ENCODE results near the gene PDE4D.

Gene PDE4D

DNA sequence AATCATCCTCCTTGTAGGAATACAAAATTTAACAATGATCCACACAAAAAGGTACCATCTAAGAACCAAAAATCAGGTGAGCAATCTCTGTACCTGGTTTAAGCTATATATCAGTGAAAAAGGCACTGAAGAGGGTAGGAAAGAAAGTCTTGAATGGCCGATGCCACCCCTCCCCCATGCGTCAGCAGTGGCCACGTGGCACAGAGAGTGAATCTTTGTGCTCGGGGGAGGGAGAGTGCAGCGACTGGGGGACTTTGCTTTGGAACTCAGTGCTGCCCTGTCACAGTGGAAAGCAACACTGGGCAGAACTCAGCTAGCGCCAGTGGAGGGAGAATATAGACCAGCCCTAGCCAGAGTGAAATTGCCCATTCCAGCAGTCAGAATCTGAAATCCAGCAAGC, 28.3 kb upstream of the PDE4D start:
- no peak for TF ChIP-seq ZFP30 (CRISPR knock-in tag; IDR thresholded peaks at IDR 0.05)
- TF ChIP-seq BACH2 (CRISPR knock-in tag; IDR thresholded peaks at IDR 0.05; ENCODE audit: borderline replicate concordance) = no peak
- no peak for TF ChIP-seq ARNTL (CRISPR knock-in tag; IDR thresholded peaks at IDR 0.05; ENCODE audit: borderline replicate concordance, low read depth)
- TF ChIP-seq, protein P1, sequence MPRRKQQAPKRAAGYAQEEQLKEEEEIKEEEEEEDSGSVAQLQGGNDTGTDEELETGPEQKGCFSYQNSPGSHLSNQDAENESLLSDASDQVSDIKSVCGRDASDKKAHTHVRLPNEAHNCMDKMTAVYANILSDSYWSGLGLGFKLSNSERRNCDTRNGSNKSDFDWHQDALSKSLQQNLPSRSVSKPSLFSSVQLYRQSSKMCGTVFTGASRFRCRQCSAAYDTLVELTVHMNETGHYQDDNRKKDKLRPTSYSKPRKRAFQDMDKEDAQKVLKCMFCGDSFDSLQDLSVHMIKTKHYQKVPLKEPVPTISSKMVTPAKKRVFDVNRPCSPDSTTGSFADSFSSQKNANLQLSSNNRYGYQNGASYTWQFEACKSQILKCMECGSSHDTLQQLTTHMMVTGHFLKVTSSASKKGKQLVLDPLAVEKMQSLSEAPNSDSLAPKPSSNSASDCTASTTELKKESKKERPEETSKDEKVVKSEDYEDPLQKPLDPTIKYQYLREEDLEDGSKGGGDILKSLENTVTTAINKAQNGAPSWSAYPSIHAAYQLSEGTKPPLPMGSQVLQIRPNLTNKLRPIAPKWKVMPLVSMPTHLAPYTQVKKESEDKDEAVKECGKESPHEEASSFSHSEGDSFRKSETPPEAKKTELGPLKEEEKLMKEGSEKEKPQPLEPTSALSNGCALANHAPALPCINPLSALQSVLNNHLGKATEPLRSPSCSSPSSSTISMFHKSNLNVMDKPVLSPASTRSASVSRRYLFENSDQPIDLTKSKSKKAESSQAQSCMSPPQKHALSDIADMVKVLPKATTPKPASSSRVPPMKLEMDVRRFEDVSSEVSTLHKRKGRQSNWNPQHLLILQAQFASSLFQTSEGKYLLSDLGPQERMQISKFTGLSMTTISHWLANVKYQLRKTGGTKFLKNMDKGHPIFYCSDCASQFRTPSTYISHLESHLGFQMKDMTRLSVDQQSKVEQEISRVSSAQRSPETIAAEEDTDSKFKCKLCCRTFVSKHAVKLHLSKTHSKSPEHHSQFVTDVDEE (CRISPR knock-in tag; IDR thresholded peaks at IDR 0.05) = no peak
- TF ChIP-seq ZNF8 (CRISPR knock-in tag; IDR thresholded peaks at IDR 0.05) = no peak
- no peak for TF ChIP-seq CSDC2 (CRISPR knock-in tag; IDR thresholded peaks at IDR 0.05)
- no peak for TF ChIP-seq ZNF70 (CRISPR knock-in tag; IDR thresholded peaks at IDR 0.05)
- TF ChIP-seq, protein P2, sequence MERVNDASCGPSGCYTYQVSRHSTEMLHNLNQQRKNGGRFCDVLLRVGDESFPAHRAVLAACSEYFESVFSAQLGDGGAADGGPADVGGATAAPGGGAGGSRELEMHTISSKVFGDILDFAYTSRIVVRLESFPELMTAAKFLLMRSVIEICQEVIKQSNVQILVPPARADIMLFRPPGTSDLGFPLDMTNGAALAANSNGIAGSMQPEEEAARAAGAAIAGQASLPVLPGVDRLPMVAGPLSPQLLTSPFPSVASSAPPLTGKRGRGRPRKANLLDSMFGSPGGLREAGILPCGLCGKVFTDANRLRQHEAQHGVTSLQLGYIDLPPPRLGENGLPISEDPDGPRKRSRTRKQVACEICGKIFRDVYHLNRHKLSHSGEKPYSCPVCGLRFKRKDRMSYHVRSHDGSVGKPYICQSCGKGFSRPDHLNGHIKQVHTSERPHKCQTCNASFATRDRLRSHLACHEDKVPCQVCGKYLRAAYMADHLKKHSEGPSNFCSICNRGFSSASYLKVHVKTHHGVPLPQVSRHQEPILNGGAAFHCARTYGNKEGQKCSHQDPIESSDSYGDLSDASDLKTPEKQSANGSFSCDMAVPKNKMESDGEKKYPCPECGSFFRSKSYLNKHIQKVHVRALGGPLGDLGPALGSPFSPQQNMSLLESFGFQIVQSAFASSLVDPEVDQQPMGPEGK (CRISPR knock-in tag; IDR thresholded peaks at IDR 0.05; ENCODE audit: borderline replicate concordance) = no peak
- no peak for ATAC-seq

DNA sequence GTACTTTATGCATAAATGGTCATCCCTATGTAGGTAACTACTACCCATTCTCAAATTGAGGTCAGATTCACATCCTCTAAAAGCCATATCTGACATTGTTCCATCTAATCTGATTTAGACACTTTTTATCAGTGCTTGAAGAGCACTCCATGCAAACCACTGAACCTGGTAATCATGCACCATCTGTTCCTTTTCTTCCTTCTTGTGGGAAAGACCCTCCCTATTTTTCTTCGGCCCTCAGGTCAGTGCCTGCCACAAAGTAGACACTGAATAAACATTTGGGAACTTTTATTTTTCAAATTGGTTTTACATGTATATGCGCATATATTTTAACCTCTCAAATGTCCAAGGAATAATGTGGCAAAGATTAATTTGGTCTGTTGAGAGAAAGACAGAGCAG, 26.0 kb upstream of the PDE4D start:
- TF ChIP-seq SNAI2 (CRISPR knock-in tag; IDR thresholded peaks at IDR 0.05) (no peak), CSDC2 (CRISPR knock-in tag; IDR thresholded peaks at IDR 0.05) (no peak), ZNF70 (CRISPR knock-in tag; IDR thresholded peaks at IDR 0.05) (no peak), OSR1 (CRISPR knock-in tag; IDR thresholded peaks at IDR 0.05) (no peak), RARB (CRISPR knock-in tag; IDR thresholded peaks at IDR 0.05) (no peak), TCF4 (CRISPR knock-in tag; IDR thresholded peaks at IDR 0.05; ENCODE audit: borderline replicate concordance) (no peak), TOX (CRISPR knock-in tag; IDR thresholded peaks at IDR 0.05; ENCODE audit: borderline replicate concordance) (no peak), ZFP3 (CRISPR knock-in tag; IDR thresholded peaks at IDR 0.05) (no peak), ZFP30 (CRISPR knock-in tag; IDR thresholded peaks at IDR 0.05) (no peak), ARNTL (CRISPR knock-in tag; IDR thresholded peaks at IDR 0.05; ENCODE audit: borderline replicate concordance, low read depth) (no peak)
- TF ChIP-seq, protein P2 (CRISPR knock-in tag; IDR thresholded peaks at IDR 0.05; ENCODE audit: borderline replicate concordance) = no peak
- TF ChIP-seq, protein P1 (CRISPR knock-in tag; IDR thresholded peaks at IDR 0.05) = no peak
- no peak for ATAC-seq

DNA sequence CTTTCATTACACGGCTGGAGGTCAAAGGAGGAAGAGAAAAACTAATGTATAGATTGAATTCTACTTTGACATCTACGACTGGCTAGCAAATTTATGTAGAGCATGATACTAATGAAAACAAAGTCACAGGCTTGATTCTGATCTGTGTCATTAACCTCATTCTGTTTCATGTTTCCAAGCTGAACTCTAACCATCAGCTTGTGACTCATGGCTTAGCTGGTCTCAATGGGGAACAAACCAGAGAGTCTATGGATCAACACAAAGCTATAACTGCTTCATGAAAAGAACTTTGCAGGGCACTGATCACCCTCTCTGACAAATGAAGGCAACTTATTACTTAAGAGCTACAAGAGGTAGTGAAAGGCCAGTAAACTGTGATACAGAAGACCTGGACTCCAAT, 23.6 kb upstream of the PDE4D start:
- no peak for ATAC-seq
- TF ChIP-seq ZNF70 (CRISPR knock-in tag; IDR thresholded peaks at IDR 0.05) (no peak), ZFP30 (CRISPR knock-in tag; IDR thresholded peaks at IDR 0.05) (no peak), GLIS3 (CRISPR knock-in tag; IDR thresholded peaks at IDR 0.05) (no peak), ARNTL (CRISPR knock-in tag; IDR thresholded peaks at IDR 0.05; ENCODE audit: borderline replicate concordance, low read depth) (no peak), RARB (CRISPR knock-in tag; IDR thresholded peaks at IDR 0.05) (no peak), ZNF565 (CRISPR knock-in tag; conservative IDR thresholded peaks at IDR 0.05; ENCODE audit: low read depth) (no peak), PPARA (CRISPR knock-in tag; IDR thresholded peaks at IDR 0.05; ENCODE audit: borderline replicate concordance) (no peak), ESRRG (CRISPR knock-in tag; IDR thresholded peaks at IDR 0.05) (no peak)
- TF ChIP-seq, protein P1 (CRISPR knock-in tag; IDR thresholded peaks at IDR 0.05) = no peak
- TF ChIP-seq, protein P2 (CRISPR knock-in tag; IDR thresholded peaks at IDR 0.05; ENCODE audit: borderline replicate concordance) = no peak

Data from SK-N-SH treated with all-trans-retinoic acid at 6 μM for 48 hours (cell line).